ENCODE data around the gene MYBPH.

MYBPH gene

DNA sequence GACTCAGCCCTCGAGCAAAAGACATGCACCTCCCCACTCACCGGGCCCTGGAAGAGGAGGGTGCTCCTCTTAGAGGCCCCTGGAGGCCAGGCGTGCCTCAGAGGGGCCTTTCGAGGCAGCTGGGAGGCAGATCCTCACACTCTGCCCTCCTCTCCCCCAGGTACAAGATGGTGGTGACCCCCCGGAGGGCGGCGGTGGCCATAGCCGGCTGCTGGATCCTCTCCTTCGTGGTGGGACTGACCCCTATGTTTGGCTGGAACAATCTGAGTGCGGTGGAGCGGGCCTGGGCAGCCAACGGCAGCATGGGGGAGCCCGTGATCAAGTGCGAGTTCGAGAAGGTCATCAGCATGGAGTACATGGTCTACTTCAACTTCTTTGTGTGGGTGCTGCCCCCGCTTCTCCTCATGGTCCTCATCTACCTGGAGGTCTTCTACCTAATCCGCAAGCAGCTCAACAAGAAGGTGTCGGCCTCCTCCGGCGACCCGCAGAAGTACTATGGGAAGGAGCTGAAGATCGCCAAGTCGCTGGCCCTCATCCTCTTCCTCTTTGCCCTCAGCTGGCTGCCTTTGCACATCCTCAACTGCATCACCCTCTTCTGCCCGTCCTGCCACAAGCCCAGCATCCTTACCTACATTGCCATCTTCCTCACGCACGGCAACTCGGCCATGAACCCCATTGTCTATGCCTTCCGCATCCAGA, 10.4 kb downstream of the MYBPH start:
- DNase-seq: no peak

DNA sequence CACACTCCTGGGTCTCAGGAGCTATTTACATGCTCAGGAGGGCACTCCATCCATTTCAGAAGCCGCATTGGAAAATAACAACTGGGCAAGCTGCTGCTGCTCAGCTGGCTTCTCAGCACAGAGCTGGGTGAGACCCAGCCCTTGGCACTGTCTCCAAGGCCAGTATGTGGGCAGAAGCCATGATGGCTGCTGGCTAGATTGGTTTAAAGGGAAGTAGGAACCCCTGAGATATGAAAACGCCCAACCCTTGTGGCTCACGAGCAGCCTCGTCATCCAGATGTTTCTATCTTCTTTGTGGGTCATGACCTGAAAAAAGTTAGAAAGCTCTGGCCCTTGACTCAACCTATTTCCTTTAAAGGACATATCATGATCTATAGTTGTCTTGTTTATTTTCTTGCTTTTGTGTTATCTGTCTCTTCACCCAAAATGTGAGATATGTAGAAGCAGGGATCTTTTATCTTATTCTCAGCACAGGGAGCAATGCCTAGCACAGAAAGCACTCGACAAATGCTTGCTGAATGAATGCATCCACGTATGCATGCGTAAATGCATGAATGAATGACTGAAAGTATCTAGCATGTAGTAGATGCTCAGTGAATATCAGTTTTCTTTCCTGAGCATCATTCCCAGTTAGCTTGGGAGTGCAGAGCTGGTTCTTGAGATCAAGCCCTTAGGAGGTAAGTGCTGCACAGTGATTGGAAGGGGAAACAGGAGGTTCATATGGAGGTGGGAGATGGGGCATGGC, 11.6 kb downstream of the MYBPH start:
- DNase-seq: no peak

DNA sequence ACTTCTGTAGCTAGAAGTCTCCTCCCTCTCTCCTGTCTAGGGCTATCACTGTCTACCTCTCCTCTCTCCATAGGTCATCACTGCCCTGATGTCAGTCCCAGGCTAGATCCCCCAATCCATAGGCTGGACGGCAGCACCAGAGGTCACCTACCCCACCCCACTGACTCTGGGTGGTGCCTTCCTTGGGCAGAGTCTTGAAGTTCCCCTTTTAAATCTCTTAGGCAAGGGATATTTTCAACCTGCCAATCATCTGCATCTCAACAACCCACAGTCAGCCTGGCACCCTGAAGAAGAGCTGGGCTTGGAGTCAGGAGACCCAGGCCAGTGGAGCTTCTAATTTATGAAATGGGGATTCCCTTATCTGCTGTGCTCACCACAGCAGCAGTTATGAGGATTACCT, 13.2 kb downstream of the MYBPH start:
- DNase-seq: no peak

DNA sequence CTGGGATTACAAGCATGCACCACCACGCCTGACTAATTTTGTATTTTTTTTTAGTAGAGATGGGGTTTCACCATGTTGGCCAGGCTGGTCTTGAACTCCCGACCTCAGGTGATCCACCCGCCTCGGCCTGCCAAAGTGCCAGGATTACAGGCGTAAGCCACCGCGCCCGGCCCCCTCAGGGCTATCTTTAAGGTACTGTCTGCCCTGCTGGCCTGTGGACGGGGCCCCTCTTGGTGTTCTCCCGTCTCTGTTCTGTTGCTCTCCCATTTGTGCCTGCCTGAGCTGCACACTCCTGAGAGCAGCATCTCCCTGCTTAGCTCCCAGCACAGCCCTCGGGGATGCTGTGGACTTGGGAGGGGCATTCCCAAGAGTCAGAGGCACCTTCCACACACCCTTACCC, 13.9 kb downstream of the MYBPH start:
- DNase-seq: no peak

DNA sequence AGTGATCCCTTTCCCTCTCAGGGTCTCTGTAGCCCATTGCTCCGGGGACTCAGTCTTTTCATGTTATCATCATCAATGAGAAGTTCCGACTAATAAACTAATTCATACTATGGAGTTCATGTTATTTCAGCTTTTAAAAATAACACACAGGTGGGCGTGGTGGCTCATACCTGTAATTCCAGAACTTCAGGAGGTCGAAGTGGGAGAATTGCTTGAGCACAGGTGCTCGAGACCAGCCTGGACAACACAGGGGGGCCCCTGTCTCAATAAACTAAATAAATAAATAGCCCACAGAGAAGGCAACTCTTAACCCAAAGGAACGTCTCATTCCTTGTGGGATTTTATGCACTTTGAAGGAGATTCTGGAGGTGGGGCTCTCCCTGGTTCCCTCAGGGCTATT, 14.5 kb downstream of the MYBPH start:
- no peak for DNase-seq

DNA sequence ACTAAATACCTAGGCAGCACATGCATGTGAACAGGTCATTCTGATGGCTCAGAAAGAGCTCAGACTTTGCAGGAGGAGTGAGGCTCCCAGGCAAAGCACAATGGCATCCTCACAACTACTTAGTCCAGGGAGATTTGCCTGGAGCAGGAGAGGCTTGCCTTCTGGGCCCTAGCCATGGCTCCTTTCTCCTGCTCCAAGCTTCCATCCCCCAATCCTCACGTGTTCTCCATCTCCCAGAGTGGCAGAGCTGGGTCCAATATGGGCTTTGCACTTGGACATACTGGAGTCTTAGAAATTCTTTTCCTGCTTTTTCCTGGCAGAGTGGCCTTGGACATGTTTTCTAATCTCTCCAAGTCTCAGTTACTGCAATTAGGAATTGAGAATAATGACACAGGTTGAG, 15.8 kb downstream of the MYBPH start:
- DNase-seq: no peak

DNA sequence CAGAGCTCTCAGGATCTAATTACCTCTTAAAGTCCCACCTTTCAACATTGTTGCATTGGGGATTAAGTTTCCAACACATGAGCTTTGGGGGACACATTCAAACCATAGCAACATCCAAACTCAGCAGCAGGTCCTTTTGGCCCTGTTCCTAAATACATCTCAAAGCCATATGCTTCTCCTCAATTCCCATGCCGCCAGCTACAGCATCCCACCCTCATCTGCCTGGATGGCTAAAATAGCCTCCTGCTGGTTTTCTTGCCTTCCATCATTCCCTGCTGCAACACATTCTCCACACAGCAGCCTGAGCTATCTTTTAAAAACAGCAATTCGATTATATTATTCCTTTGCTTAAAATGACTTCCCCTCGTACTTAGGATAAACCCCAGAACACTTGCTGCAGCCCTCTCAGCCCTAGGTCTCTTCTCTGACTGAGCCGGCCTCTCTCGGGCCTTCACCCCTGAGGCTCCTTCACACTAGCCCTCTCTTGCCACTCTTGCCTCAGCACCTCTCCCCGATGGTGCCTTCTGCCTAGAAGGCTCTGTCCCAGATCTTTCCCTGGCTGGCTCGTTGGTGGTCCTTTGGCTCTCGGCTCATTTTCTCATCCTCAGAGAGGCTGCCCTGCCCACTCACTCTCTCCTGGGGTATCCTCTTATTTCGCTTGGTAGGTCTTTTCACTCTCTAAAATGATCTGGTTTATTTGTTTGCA, 16.5 kb downstream of the MYBPH start:
- DNase-seq: no peak

DNA sequence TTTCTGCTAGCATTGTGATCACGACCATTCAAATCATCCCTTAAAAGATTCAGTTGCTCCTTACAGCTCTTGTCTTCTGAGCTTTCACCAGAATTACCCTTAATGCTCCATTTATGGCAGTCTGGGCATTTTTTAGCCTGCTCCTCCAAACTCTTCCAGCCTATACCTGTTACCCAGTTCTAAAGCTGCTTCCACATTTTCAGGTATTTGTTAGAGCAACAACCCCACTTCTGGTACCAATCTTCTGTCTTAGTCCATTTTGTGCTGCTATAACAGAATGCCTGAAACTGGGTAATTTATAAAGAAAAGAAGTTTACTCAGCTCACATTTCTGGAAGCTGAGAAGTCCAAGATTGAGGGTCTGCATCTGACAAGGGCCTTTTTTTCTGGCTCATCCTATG, 17.2 kb downstream of the MYBPH start:
- DNase-seq: no peak

DNA sequence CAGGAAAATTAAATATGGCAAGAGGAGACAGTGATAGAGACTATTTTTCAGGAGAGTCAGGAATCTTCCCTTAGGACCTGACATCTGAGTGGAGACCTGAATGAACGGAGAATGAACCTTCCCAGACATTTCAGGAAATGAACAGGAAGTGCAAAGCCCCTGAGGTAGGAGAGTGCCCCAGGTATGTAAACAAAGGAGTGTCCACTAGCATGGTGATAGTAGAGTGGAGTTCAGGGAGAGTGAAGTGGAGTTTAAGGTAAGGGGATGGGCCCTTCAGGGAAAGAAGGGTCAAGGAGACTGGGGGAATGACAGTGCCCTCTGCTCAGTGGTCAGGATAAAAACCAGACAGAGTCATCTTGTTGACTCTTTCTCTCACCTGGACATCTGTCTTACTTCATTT, 19.3 kb downstream of the MYBPH start:
- no peak for DNase-seq

DNA sequence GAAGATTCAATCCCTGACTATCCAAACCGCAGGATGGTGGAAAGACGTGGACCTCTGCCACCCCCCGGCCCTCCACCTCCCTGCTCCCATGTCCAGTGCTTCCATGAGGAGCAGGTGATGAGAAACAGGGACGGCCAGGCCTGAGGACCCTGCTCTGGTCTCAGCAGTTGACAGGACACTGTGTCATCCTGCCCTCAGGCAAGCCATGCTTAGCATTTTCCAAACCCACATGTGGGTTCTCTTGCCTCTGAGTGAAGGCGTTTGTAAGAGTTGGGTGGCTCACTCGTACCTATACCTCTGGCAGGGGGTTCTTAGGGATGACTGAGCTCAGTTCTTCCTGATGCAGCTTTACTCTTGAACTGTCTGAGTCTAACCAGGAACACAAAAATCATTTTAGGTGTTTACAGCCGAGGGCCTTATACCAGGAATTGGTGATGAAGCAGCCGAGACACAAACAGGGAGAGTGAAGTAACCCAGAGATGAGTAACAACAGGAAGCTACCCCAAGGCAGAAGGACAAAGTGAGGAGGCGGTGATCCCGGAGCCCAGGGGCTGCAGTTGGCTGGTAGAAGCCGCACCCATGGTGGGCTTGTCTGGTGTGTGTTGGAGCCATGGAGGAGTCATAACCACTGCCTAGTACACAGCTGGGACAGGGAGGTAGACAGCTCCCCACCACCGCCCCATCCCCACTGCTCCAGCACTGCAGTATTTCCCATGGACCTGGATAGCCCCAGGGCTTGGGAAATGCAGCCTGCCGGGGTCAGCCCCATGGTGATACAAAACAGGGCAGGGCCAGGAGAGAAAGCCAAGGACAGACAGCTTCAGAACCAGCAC, 21.4 kb downstream of the MYBPH start:
- DNase-seq: no peak

DNA sequence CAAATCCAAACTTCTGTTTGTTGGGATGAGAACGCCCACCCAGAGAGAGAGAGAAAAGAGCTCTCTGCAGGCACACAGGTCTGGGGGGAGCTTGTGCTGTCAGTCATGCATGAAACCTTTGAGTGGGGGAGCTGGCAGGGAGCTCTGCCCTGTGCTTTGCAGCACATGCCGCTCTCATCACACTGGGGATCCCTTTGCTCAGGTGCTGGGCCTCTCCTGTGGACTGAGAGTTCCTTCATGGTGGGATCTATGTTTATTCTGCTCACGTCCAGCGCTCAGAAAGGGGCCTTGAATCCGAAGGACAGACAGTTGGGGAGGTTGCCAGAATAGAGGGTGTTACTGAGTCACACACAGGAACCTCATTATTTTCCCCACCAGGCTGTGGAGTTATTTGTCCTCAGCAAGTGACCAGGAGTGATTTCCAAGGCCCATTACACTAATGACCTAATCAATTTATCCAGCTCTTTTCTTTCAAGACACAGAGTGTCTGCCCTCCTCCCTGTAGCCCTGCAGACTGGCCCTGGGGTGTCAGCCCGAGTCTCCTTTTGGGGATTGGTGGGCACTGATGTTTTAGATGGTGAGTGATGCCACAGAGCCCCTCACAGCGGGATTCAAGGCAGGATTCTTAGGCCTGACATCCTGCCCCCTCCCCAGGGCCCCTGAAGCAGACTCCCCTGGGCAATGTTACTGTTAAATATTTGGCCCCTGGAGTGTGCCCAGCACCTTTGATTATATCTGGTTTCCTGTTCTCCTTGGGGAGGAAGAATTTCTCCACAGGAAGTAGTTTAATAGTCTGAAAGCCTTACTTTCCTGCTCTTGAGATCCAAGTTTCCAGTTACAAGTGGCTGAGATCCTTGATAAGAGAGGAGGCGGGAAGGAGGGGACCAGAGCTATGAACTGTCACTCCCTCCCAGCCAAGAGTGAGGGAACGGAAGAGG, 22.3 kb downstream of the MYBPH start:
- no peak for DNase-seq

DNA sequence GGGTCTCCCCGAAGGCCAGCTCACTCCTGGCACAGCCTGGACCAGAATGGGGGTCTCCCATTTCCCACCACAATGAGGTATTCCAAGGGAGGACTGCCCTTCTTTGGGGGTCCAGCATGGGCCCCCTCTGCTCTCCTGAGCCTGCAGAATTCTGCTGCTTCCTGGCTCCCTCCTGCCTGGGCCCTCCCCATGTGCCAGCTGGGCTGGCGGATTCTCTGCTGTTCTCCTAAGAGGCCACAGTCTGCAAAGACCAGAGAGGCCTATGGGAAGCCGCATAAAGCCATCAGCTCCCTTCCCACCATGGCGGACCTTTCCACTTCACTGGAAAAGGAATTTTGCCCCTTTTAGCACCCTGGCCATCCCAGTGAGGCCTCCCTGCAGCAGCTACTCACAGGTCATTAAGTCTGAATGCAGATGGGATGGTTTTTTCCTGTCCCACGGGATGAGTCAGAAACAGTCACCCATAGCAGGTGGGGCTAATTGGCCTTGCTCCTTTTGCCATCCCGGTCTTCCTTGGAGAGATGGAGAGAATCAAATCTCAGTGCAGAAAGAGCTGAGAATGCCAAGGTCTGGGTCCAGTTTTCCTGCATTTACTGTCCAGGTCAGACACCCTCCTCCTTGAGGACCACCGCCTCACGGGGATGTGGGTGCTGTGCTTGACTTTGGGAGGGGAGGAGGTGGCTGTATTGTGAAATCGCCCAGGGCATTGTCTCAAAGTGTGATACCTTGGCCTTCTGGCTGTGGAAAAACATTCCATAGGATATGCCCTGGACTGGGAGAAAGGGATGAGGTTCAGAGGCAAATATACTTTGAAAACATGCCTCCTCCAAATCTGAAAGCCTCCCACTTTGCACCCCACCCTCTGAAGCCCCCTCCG, 23.2 kb downstream of the MYBPH start:
- no peak for DNase-seq

DNA sequence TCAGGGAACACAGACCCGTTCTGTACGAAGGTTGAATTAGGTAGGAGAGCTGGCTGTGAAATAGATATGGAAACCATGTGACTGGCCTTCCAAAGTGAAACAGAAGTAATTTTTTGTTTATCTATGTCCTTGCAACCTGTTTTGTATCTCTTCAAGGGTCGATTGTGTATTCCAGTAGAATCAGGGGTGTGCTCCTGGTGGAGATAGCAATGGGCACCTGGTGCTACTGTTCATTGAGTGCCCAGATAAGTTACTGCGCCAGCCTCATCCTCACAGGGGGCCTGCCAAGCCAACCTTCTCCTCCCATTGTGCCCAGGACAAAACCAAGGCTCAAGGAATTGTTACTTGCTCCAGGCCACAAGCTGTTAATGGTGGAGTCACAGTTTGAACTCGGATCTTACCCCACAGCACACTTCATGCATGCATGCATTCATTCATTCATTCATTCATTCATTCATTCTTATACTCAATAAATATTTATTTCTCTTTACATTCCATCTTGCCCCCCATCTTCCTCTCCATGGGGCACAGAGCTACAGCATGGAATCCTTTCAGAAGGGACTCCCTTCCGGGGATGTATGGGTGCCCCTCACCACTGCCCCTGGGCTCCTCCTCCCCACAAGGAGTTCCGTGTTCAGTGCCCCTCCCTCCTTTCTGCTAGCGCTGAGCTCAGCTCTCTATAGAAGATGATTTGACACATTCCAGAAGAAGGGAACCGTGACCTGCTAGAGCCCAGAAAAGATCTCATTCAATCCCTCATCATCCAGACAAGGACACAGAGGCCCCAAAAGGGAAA, 24.1 kb downstream of the MYBPH start:
- no peak for DNase-seq

DNA sequence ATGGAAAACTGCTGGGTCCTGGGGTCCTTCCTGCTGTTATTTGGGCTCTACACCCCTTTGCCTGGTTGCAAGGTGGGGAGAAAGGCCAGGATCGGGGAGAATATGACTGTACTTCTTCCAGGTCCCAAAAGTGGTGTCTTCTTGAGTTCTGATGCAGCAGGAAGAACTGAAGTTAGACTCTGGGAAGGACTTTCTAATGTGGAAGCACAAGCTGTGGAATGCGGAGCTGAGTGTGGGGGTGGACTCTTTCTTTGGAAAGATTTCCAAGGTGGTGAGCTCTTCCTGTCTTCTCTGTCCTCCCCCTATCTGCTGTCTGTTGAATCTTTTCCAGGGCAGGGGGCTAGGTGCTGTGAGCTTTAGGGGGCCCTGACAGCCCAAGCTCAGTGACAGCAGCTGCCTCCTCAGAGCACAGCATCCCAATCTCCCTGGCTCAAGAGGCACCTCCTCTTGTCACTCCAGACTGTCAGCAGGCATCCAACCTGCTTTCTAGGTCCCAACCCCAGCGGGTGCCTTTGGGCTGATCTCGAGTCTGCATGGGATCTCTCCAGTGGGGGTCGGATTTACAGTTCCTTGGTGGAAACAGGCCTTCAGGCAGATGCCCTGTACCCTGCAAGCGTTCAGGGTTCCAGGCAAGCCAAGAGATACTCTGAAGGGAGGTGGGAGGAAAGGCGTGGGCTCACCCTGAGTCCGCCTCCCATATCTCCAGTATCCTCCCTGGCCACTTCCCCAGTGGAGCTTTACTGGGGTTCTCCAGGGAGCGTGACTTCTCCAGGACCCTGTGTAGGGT, 24.9 kb downstream of the MYBPH start:
- no peak for DNase-seq

DNA sequence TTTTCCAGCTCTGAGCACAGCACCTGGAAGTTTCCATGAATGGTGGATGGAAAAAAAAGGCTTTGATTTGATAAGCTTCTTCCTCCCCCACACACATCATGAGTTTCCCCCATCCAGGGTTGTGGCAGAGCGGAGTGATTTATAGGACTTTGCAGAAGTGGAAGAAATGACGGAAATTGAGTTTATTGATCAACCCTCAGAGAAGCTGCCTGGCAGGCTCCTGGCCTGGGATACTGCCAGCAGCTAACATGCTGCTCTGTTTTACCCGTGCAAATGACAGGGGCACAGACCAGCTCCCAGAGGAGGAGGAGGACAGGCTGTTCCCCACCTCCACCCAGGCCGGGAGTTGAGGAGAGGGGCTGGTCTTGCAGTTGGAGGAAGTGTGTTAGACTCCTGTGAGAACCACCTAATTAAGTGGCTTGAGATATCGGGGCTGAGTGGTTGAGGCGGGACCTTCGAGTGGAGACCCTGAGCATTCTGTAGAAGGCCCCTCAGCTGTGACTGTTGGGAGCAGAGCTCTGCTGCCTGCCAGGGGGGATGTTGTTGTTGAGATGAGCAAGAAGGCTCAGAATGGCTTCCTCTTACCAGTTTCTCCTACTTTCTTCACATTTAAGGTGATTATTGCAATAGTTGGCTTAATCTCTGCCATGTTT, 26.3 kb downstream of the MYBPH start:
- DNase-seq: no peak

DNA sequence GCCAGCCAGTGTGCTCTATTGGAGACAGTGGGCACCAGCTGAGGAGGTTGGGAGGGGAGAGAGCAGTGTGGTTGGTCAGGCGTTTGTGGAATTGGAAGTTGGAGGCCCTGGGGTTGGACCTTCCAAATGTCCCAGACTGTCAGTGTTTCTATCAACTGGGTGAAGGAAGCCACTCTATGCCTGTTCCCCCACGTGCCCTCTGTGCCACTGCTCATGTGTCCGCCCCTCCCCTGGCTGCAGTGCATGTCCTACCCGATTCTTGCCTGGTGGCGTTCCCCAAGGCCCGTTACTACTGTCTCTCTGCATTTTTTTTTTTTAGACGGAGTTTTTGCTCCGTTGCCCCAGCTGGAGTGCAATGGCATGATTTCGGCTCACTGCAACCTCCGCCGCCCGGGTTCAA, 27.0 kb downstream of the MYBPH start:
- DNase-seq: no peak

DNA sequence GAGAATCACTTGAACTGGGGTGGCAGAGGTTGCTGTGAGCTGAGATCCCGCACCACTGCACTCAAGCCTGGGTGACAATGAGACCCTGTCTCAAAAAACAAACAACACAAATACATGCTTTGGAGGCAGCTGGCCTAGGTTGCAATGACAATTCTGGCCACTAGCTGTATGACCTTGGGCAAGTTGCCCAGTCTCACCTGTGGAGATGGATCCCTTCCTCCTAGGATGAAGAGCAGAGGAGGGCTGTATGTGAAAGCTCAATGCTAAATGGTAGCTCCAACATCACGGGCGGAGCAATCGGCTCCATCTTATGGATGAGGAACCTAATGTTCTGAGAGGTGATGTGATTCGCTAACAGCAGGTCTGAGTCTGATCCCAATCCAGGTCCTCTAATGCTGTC, 27.5 kb downstream of the MYBPH start:
- no peak for DNase-seq

DNA sequence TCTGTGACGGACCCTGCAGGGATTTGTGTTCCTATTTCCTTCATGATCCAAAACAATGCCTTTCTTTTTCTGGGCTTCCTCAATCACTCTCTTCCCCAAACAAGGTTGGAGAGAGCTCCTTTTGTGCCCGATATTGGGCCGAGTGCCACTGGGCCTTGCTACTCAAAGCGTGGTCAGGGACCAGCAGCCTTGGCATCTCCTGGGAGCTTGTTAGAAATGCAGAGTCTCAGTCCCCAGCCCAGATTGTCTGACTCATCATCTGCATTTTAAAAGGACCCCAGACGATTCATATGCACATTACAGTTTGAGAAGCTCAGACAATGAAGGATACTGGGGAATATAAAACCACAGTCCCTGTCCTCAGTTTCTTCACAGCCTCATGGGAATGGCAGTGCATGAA, 28.2 kb downstream of the MYBPH start:
- DNase-seq: no peak

DNA sequence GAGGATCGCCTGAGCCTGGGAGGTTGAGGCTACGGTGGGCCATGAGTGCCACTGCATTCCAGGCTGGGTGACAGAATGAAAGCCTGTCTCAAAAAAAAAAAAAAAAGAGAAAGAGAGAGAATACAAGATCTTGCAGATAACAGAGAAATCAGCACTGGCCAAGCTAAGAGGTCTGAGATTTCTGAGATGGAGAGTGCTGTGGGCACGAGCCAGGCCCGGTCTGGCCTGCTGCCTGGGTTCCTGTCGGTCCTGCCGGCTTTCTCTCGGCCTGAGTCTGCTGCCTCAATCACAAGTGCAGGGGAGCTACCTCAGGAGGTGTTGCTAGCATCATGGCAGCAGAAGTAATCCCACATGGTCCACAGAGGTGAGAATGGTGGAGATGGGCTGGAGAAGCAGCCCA, 29.1 kb downstream of the MYBPH start:
- no peak for DNase-seq
